ENCODE data around the gene SBK2. TPM values are rescaled to one million over a fixed set of nuclear protein-coding genes. Genes with fewer than 3 reads are reported as not detected.
"Not testable (repeated sequence)": the region's sequence is repeated elsewhere in the genome, so short reads cannot be mapped to it uniquely, and the experiment has no call there.

Gene SBK2, protein sequence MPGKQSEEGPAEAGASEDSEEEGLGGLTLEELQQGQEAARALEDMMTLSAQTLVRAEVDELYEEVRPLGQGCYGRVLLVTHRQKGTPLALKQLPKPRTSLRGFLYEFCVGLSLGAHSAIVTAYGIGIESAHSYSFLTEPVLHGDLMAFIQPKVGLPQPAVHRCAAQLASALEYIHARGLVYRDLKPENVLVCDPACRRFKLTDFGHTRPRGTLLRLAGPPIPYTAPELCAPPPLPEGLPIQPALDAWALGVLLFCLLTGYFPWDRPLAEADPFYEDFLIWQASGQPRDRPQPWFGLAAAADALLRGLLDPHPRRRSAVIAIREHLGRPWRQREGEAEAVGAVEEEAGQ
- 10.2 TPM for total RNA-seq

- DNase-seq: peak; percentile 63
These were observed at the start of gene SBK2 for GRCh38 chr19:55536951-55537740. Gene SBK2 (minus strand): TSS chr19:55537133. CDS start chr19:55536294, 839 bp downstream.

GRCh38 chr19:55585658-55586339 is 48.9 kb upstream of the SBK2 start:
- peak; percentile 94 for DNase-seq

DNA sequence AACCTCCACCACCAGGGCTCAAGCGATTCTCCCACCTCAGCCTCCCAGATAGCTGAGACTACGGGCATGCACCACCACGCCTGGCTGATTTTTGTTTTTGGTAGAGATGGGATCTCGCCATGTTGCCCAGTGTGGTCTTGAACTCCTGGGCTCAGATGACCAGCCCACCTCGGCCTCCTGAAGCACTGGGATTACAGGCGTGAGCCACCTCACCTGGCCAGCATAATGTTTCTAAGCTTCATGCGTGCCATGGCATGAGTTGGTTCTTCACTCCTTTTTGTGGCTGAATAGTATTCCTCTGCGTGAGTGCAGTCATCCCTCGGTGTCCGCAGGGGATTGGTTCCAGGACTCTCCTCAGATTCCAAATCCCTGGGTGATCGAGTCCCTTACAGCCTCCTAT is 47.9 kb upstream of the SBK2 start:
- DNase-seq: no peak

DNA sequence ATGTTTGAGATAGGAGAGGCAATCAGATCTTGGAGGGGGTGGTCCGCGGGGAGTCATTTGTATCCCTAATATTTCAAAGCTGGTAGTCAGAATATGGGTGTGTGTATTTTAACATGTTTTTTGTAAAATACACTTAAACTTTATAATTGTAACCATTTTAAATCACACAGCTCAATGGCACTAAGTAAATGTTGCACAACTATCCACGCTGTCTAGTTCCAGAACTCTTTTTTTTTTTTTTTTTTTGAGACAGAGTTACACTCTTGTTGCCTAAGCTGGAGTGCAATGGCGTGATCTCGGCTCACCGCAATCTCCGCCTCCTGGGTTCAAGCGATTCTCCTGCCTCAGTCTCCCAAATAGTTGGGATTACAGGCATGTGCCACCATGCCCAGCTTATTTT is 47.0 kb upstream of the SBK2 start:
- not testable (repeated sequence) for DNase-seq

GRCh38 chr19:55582284-55582683 is 45.4 kb upstream of the SBK2 start:
- not testable (repeated sequence) for DNase-seq

DNA sequence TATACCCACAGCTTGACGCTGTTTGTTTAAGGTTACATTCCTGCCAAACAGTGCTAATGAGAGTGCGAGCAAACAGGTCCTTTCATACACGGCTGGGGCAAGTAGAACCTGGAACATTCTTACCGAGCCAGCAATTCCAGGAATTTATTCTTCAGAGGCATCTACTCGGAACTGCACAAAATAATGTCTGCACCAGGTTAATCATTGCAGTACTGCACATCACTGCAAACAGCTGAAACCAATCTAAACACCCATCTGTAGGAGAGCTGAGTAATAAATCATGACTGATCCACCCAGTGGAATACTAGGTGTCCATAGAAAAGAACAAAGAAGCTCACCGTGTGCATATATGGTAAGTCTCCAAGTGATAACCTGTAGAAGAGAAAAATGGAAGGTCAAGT is 44.9 kb upstream of the SBK2 start:
- no peak for DNase-seq

DNA sequence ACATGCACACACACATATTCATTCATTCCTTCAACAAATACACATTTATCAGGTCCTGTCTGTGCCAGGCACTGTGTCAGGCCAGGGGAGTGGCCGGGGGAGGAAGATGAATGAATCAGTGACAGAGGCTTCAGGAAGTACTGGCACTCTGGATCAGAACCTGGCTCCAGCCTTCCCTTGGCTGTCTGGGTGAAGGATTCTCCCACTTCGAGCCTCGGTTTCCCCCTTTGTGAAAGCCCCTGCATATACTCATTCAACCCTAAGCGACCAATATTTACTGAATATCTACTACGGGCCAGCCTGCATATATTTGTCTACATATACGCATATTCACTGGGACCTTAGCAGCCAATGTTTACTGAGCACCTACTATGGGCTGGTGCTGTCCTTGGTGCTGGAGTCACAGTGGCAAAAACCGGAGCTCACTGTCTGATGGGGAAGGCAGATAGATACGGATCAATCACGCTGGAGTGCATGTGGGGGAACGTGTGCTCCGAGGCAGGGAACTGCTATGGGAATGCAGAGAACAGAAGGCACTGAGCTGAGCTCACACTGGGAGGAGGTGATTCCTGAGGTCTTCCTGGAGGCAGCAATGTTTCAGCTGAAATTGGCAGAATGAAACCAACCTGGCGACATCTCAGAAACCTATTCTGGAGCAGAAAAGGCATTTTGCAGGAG is 44.4 kb upstream of the SBK2 start:
- peak; percentile 38 for DNase-seq

DNA sequence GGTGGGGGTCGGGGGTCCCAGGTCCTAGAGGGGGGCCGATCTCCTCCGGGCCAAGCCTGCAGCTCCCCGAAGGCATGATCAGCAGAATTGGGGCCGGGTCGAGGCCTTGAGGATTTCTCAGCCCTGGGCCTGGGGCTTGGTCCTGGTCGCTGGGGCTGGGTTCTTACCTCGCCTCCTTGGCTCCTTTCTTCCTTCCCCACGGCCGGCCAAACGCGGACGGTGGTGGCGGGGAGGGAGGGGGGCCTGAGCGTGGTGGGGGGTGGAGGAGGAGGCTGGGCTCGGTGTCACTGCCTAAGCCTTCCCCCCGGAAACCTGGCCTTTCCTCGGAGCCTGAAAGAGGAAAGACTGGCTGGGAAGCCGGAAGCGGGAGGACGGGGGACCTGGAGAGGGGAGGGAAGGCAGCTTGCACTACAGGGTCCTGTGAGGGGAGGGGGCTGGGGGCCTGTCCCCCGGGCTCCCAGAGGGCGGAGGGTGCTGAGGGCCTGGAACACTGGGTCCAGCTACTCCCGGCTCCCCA is 43.8 kb upstream of the SBK2 start, which contains the start of gene ZNF579:
Gene ZNF579, minus strand, starts transcription at position 221 of the 517 bp plus-strand sequence. CDS start 1,209 bp downstream, outside the sequence.
- peak; percentile 96 for DNase-seq

DNA sequence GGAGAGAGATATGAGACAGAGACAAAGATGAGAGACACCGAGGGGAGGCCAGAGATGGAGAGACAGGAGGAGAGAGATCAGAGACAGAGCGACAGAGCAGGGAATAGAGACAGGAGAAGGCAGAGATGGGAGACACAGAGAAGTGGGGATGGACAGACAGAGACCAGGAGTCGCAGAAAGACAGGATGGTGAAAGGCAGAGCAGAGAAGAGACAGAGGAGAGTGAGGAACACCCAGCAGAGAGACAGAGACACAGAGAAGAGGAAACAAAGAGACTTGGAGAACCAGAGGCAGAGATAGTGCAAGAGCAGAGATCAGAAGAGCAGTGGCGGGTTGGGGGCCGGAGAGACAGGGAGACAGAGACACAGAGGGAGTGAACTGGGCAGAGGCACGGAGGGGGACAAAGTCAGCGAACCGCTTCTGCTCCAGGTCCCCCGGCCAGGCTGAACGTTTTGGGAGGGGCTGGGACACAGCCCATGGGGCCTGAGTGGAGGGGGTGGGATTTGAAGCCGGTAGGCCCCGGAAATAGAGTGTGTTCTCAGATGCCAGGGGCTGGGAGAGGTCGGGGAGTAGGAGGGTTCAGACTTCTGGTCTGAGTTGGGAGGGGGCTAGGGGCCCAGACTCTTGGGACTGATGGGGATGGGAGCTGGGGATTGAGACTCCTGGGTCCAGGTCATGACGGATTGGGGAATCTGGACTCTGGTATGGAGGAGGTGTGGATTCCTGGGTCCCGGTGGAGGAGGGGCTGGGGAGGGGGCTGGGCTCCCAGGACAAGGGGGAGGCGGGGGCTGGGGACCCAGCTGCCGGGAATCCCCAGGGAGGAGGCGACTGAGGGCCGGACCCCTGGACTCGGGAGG is 43.1 kb upstream of the SBK2 start:
- DNase-seq: peak; percentile 73

GRCh38 chr19:55578761-55579747 is 42.1 kb upstream of the SBK2 start:
- DNase-seq: no peak

DNA sequence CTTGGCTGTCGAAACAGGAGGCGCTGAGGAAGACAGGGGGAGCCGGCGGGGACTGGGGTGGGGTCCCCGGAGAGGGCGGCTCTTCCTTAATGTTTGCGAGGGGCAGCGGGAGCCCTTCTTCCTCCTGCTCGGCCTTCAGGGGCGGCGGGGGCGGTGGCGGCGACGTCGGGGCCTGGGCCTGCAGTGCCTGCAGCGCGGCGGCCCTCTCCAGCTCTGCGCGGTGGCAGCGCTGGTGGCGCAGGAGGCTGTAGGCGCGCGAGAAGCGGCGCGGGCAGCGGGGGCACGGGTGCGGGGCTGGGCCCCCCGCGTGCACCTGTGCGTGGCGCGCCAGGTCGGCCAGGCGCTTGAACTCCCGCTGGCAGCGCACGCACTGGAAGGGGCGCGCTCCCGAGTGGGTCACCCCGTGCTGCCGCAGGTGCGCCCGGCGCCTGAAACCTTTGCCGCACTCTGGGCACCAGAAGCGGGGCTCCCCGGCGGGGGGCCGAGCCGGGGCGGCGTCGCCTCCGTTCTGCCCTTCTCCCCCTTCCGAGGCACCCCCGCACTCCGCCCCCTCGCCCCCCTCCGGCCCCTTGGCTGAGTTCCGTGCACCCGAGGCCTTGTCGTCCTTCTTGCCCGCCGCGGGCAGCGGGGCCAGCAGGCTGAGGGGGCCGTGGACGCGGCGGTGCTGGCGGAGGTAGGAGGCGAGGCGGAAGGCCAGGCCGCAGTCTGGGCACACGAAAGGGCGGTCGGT is 41.3 kb upstream of the SBK2 start:
- no peak for DNase-seq

GRCh38 chr19:55576746-55577145 is 39.8 kb upstream of the SBK2 start:
- no peak for DNase-seq

DNA sequence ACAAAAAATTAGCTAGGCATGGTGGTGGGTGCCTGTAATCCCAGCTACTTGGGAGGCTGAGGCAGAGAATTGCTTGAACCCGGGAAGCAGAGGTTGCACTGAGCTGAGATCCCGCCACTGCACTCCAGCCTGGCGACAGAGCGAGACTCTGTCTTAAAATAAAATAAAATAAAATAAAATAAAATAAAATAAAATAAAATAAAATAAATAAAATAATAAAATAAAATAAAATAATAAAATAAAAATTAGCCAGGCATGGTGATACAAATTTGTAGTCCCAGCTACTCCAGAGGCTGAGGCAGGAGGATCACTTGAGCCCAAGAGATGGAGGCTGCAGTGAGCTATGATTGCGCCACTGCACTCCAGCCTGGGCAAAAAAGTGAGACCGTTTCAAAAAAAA is 37.0 kb upstream of the SBK2 start:
- not testable (repeated sequence) for DNase-seq

DNA sequence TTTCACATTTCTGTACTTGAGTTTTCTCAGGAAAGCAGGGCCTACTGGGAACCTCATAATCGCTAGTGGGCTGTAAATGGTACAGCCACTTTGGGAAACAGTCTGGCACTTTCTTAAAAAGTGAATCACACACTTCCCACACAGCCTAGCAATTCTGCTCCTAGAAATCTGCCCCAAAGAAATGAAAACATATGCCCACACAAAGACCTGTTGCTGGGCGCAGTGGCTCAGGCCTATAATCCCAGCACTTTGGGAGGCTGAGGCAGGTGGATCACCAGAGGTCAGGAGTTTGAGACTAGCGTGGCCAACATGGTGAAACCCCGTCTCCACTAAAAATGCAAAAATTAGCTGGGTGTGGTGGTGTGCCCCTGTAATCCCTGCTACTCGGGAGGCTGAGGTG is 32.5 kb upstream of the SBK2 start:
- not testable (repeated sequence) for DNase-seq

DNA sequence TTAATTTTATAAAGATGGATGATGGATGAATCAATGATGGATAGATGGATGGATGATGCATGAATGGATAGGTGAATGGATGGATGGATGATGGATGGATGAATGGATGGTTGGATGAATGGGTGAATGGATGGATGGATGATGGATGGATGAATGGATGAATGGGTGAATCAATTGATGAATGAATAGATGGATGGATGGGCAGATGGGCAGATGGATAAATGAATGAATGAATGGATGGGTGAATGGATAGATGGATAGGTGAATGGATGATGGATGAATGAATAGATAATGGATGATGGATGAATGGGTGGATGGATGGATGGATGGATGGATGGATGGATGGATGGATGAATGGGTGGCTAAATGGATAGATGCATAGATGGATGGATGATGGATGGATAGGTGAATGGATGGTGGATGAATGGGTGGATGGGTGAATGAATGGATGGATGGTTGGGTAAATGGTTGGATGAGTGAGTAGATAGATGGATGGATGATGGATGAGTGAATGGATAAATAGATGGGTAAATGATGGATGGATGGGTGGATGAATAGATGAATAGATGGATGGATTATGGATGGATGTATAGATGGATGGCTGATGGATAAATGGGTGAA is 30.9 kb upstream of the SBK2 start:
- DNase-seq: no peak

GRCh38 chr19:55566823-55567222 is 29.9 kb upstream of the SBK2 start:
- no peak for DNase-seq

- DNase-seq: peak; percentile 70
These were observed 26.3 kb upstream of the SBK2 start for GRCh38 chr19:55563261-55563690.

GRCh38 chr19:55559684-55560083 is 22.8 kb upstream of the SBK2 start:
- DNase-seq: no peak

Measured in tongue (tissue), 2 donors.